ENCODE results near the gene CCBE1.

DNA sequence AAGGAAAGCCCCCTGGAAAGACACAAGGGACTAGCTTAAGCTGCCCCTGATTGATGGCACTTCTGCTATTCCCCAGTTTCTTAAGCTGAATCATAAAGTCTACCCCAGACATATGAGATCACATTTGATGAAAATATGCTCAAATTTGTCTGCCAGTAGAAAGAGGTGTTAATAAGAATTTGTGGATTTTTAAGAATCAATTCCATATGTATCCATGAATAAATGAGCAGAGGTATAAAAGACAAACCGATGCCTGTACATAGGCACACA, 119.9 kb downstream of the CCBE1 start:
- TF ChIP-seq, protein P1, sequence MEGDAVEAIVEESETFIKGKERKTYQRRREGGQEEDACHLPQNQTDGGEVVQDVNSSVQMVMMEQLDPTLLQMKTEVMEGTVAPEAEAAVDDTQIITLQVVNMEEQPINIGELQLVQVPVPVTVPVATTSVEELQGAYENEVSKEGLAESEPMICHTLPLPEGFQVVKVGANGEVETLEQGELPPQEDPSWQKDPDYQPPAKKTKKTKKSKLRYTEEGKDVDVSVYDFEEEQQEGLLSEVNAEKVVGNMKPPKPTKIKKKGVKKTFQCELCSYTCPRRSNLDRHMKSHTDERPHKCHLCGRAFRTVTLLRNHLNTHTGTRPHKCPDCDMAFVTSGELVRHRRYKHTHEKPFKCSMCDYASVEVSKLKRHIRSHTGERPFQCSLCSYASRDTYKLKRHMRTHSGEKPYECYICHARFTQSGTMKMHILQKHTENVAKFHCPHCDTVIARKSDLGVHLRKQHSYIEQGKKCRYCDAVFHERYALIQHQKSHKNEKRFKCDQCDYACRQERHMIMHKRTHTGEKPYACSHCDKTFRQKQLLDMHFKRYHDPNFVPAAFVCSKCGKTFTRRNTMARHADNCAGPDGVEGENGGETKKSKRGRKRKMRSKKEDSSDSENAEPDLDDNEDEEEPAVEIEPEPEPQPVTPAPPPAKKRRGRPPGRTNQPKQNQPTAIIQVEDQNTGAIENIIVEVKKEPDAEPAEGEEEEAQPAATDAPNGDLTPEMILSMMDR (IDR thresholded peaks at IDR 0.05) = no peak
- TF ChIP-seq POLR2A (IDR thresholded peaks at IDR 0.05) = no peak

Data from adrenal gland (tissue), 5 donors.